ENCODE data around the gene STAG3.

DNA sequence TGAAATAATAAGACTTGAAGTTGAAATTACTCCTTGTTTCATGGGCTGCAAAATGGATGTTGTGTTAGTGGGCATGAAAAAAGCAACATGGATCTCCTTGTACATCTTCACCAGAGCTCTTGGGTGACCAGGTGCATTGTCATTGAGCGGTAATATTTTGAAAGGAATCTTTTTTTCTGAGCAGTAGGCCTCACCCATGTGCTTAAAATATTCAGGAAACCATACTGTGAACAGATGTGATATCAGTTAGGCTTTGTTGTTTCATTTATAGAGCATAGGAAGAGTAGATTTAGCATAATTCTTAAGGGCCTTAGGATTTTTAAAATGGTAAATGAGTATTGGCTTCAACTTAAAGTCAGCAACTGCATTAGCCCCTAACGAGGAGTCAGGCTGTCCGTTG, 15.3 kb downstream of the STAG3 start:
- TF ChIP-seq POLR2AphosphoS5 (IDR thresholded peaks at IDR 0.05) (no peak), POLR2A (IDR thresholded peaks at IDR 0.05; ENCODE audit: low read depth) (no peak), EP300 (IDR thresholded peaks at IDR 0.05) (no peak)
- TF ChIP-seq, protein P1, sequence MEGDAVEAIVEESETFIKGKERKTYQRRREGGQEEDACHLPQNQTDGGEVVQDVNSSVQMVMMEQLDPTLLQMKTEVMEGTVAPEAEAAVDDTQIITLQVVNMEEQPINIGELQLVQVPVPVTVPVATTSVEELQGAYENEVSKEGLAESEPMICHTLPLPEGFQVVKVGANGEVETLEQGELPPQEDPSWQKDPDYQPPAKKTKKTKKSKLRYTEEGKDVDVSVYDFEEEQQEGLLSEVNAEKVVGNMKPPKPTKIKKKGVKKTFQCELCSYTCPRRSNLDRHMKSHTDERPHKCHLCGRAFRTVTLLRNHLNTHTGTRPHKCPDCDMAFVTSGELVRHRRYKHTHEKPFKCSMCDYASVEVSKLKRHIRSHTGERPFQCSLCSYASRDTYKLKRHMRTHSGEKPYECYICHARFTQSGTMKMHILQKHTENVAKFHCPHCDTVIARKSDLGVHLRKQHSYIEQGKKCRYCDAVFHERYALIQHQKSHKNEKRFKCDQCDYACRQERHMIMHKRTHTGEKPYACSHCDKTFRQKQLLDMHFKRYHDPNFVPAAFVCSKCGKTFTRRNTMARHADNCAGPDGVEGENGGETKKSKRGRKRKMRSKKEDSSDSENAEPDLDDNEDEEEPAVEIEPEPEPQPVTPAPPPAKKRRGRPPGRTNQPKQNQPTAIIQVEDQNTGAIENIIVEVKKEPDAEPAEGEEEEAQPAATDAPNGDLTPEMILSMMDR (IDR thresholded peaks at IDR 0.05), result no peak
